Tibial artery (tissue), 4 donors: ENCODE results near the gene RALGPS2.

Source experiments
- DNase-seq, 2 donors: peaks; one replicate each; pipeline ENCODE4 v3.0.0-alpha.2; 2019
- H3K27ac ChIP-seq, 2 donors: fragments of 200-600 bp; sonication (generic) in 1 of 2; 1 replicate in 1 of 2; 2 replicates in 1 of 2; pipeline ENCODE4 v1.5.1; 2018 to 2019; ENCODE audit warnings: mild to moderate bottlenecking in 1 of 2
- H3K27me3 ChIP-seq, 2 donors: fragments of 200-600 bp; sonication (generic) in 1 of 2; one replicate each; pipeline versions ENCODE4 v1.5.1 to v1.6.0; 2016 to 2019
- H3K36me3 ChIP-seq, 3 donors: fragments of 200-600 bp; sonication (generic) in 2 of 3; one replicate each; pipeline ENCODE4 v1.5.1; 2016 to 2019; ENCODE audit warnings: mild to moderate bottlenecking in 2 of 3
- H3K4me1 ChIP-seq, 4 donors: fragments of 200-600 bp; sonication (generic) in 2 of 4; 1 replicate in 3 of 4; 2 replicates in 1 of 4; pipeline ENCODE4 v1.5.1; 2016 to 2019
- H3K4me3 ChIP-seq, 2 donors: fragments of 200-600 bp; sonication (generic) in 1 of 2; 1 replicate in 1 of 2; 2 replicates in 1 of 2; pipeline ENCODE4 v1.5.1; 2018 to 2019; ENCODE audit warnings: mild to moderate bottlenecking in 2 of 2
- H3K9me3 ChIP-seq, 3 donors: fragments of 200-600 bp; sonication (generic) in 1 of 3; one replicate each; pipeline ENCODE4 v1.5.1; 2016 to 2019
- CTCF ChIP-seq, 2 experiments: fragments of 200-600 bp in 1 of 2; fragments of 450-650 bp in 1 of 2; IDR thresholded peaks; one replicate each; pipeline ENCODE4 v1.5.1; 2017 to 2019; ENCODE audit warnings: antibody characterized with exemption in 2 of 2, mild to moderate bottlenecking in 1 of 2, moderate library complexity in 1 of 2
- intact Hi-C: fragments of 100-400 bp; cut with DNase I; formaldehyde crosslinking; loops from one replicate; pipeline ENCODE4 v1.15.0; 2023; ENCODE audit warnings: low total_unique reads

The RALGPS2 gene

DNA sequence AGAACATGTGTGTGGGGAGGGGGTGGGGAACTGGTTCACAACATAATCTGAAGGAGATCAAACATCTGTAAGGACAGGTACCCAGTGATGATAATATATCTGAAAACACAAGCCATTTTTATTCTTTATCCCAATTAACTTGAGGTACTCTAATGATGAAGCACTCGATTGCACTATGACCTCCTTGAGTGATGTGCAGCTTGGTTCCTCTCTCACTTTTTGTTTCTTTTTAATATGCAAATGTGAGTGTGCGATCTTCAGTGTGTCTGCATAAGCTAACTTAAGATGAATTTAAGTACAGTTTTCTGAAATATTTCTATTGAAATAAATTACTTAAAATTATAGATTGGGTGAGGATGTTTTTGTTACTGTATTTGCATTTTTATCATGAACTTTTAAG lies 196.5 kb downstream of the RALGPS2 start:
- Histone ChIP-seq H3K4me3 (no peak overlapping the region), H3K27me3 (no peaks in the 10 kb centered on the region), H3K27ac (no peak overlapping the region), H3K4me1 (peaks cover 0 to 15% (median 0%) of the 10 kb centered on the region in 4 donors), H3K36me3 (no peaks in the 10 kb centered on the region), H3K9me3 (peaks cover 0 to 11% (median 0%) of the 10 kb centered on the region in 3 donors)
- no peak for TF ChIP-seq CTCF (IDR thresholded peaks at IDR 0.05)
- intact Hi-C loops = no loop called here
- DNase-seq = no peak

GRCh38 chr1:178923512-178923911 lies 198.5 kb downstream of the RALGPS2 start:
- H3K27ac ChIP-seq = no peak overlapping the region
- no peaks in the 10 kb centered on the region for H3K36me3 ChIP-seq
- TF ChIP-seq CTCF (IDR thresholded peaks at IDR 0.05) = no peak
- intact Hi-C loops = no loop called here
- no peak for DNase-seq
- no peaks in the 10 kb centered on the region for H3K27me3 ChIP-seq
- no peak overlapping the region for H3K4me3 ChIP-seq
- peaks cover 0 to 11% (median 0%) of the 10 kb centered on the region in 3 donors for H3K9me3 ChIP-seq
- H3K4me1 ChIP-seq = peaks cover 0 to 11% (median 0%) of the 10 kb centered on the region in 4 donors

DNA sequence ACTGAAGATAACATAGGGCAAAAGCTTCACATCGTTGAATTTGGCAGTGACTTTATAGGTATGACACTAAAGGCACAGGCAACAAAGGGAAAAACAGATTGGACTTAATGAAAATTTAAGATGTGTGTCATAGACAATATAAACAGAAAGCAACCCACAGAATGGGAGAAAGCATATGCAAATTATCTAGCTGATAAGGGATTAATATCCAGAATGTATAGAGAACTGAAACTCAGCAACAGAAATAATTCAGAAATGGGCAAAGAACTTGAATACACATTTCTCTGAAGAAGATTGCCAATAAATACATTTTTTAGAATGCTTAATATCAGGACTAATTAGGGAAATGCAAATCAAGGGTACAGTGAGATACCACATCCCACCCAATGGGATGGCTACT lies 201.0 kb downstream of the RALGPS2 start:
- no peak for TF ChIP-seq CTCF (IDR thresholded peaks at IDR 0.05)
- no peak for DNase-seq
- H3K27ac ChIP-seq = no peak overlapping the region
- H3K36me3 ChIP-seq = no peaks in the 10 kb centered on the region
- intact Hi-C loops = no loop called here
- peaks cover 0 to 11% (median 0%) of the 10 kb centered on the region in 3 donors for H3K9me3 ChIP-seq
- no peak overlapping the region for H3K4me3 ChIP-seq
- peaks cover 0 to 13% (median 8%) of the 10 kb centered on the region in 4 donors for H3K4me1 ChIP-seq
- H3K27me3 ChIP-seq = no peaks in the 10 kb centered on the region

- no peak for DNase-seq
- Histone ChIP-seq H3K27ac (no peak overlapping the region), H3K4me1 (peaks cover 0 to 23% (median 8%) of the 10 kb centered on the region in 4 donors), H3K4me3 (no peak overlapping the region), H3K27me3 (no peaks in the 10 kb centered on the region), H3K9me3 (peaks cover 0 to 11% (median 0%) of the 10 kb centered on the region in 3 donors), H3K36me3 (no peaks in the 10 kb centered on the region)
- intact Hi-C loops = no loop called here
- no peak for TF ChIP-seq CTCF (IDR thresholded peaks at IDR 0.05)
Measured at GRCh38 chr1:178927003-178927402, 202.0 kb downstream of the RALGPS2 start.

GRCh38 chr1:178928041-178928440 lies 203.0 kb downstream of the RALGPS2 start:
- Histone ChIP-seq H3K9me3 (peaks cover 0 to 11% (median 0%) of the 10 kb centered on the region in 3 donors), H3K36me3 (no peaks in the 10 kb centered on the region), H3K4me3 (no peak overlapping the region), H3K27ac (peak overlapping the region; percentile 86 to 90), H3K27me3 (no peaks in the 10 kb centered on the region), H3K4me1 (peaks cover 0 to 31% (median 15%) of the 10 kb centered on the region in 4 donors)
- intact Hi-C loops = no loop called here
- TF ChIP-seq CTCF (IDR thresholded peaks at IDR 0.05) = no peak
- no peak for DNase-seq

- H3K36me3 ChIP-seq = no peaks in the 10 kb centered on the region
- H3K4me3 ChIP-seq = no peak overlapping the region
- peak overlapping the region; percentile 86 to 90 for H3K27ac ChIP-seq
- no peak for DNase-seq
- H3K27me3 ChIP-seq = no peaks in the 10 kb centered on the region
- intact Hi-C loops = no loop called here
- TF ChIP-seq CTCF (IDR thresholded peaks at IDR 0.05) = no peak
- peaks cover 0 to 40% (median 24%) of the 10 kb centered on the region in 4 donors for H3K4me1 ChIP-seq
- peaks cover 0 to 11% (median 0%) of the 10 kb centered on the region in 3 donors for H3K9me3 ChIP-seq
Measured at GRCh38 chr1:178928976-178929375, 203.9 kb downstream of the RALGPS2 start.
